H1 (cell line): ENCODE measurements around the gene DIDO1.

Source experiments
- KDM5A ChIP-seq: fragments of 200-600 bp; IDR thresholded peaks from 2 replicates; pipeline ENCODE4 v1.7.1; 2012; ENCODE audit warnings: mild to moderate bottlenecking, low read length, inconsistent platforms, mixed read lengths
- SIN3A ChIP-seq, 2 experiments: IDR thresholded peaks in 1 of 2; conservative IDR thresholded peaks in 1 of 2; 2 replicates each; pipeline ENCODE4 v1.6.1; 2011 to 2012; ENCODE audit warnings: low read length in 2 of 2, improper control_type of control experiment in 1 of 2, low read depth in 1 of 2, mild to moderate bottlenecking in 1 of 2
- TF ChIP-seq, protein P1 (sequence below): IDR thresholded peaks from 2 replicates; pipeline ENCODE4 v1.6.1; 2011; ENCODE audit warnings: low read depth, mild to moderate bottlenecking, low read length; ENCODE audit not compliant: insufficient read depth

DNA sequence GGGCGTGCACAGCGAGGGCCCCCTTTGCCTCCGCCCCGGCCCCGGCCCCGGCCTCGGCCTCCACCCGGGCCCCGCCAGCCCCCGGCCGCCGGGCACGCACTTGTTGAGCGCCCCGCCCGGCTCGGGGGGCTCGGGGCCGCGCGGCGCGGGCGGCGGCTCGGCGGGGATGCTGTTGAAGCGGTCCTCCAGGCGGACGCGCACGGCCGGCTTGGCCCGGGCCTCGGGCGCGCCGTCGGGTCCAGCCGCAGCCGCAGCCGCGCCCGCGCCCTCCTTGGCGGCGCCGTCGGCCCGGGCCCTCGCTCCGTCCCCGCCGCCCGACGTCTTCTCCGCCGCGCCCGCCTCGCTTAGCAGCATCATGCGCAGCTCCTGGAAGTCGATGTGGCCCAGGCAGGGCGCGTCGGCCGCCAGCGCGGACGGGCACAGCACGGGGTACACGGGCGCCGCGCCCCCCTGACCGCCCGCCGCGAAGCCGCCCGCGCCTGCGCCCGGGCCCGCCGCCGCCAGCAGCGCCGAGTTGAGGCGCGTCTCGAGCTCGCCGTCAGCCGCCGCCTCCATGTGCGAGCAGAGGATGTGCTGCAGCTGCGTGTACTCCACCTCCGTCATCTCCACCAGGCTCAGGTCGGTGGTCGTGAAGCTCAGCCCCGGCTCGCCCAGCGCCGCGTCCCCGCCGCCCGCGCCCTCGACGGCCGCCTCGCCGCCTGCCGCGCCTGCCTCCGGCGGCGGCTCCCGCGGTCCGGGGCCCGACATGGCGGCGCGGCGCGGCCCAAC is 65.2 kb downstream of the DIDO1 start:
- no peak for TF ChIP-seq SIN3A (conservative IDR thresholded peaks at IDR 0.05 in 1 of 2, IDR thresholded peaks at IDR 0.05 in 1 of 2; ENCODE audit: low read depth in 1 of 2, low read length in 2 of 2)
- TF ChIP-seq KDM5A = no peak
- TF ChIP-seq, protein P1, sequence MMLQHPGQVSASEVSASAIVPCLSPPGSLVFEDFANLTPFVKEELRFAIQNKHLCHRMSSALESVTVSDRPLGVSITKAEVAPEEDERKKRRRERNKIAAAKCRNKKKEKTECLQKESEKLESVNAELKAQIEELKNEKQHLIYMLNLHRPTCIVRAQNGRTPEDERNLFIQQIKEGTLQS = no peak
